ENCODE data around the gene ZMYND19.
A peak's percentile ranks its signal among the peaks of the same experiment; 100 is the strongest.
"Not testable (repeated sequence)": the region's sequence is repeated elsewhere in the genome, so short reads cannot be mapped to it uniquely, and the experiment has no call there.

ZMYND19 gene

GRCh38 chr9:137552022-137552768 lies 38.1 kb downstream of the ZMYND19 start:
- FAIRE-seq = no peak

- no peak for FAIRE-seq
These were observed 38.9 kb downstream of the ZMYND19 start, which contains the start of gene MRPL41 for GRCh38 chr9:137551264-137552021. Gene MRPL41, plus strand, starts transcription at chr9:137551879. Its CDS starts 203 bp downstream, at chr9:137552082.

- FAIRE-seq = not testable (repeated sequence)
These were observed 39.4 kb downstream of the ZMYND19 start for GRCh38 chr9:137550958-137551263.

- FAIRE-seq = peak; percentile 52
These were observed 40.1 kb downstream of the ZMYND19 start, which contains the start of gene PNPLA7 for GRCh38 chr9:137550231-137550621. Gene PNPLA7, minus strand, starts transcription at chr9:137550402. Its CDS starts 205 bp downstream, at chr9:137550197.

- FAIRE-seq = no peak
These were observed 42.4 kb downstream of the ZMYND19 start for GRCh38 chr9:137547687-137548543.

- no peak for FAIRE-seq
These were observed 45.2 kb downstream of the ZMYND19 start for GRCh38 chr9:137545123-137545522.

GRCh38 chr9:137544176-137544760 lies 46.0 kb downstream of the ZMYND19 start:
- FAIRE-seq = no peak

GRCh38 chr9:137543237-137543963 lies 46.9 kb downstream of the ZMYND19 start:
- no peak for FAIRE-seq

GRCh38 chr9:137542486-137542885 lies 47.8 kb downstream of the ZMYND19 start:
- no peak for FAIRE-seq

- FAIRE-seq = no peak
These were observed 49.8 kb downstream of the ZMYND19 start for GRCh38 chr9:137540536-137540935.

GRCh38 chr9:137538058-137538457 lies 52.3 kb downstream of the ZMYND19 start:
- no peak for FAIRE-seq

- not testable (repeated sequence) for FAIRE-seq
These were observed 53.6 kb downstream of the ZMYND19 start for GRCh38 chr9:137536594-137537131.

GRCh38 chr9:137535120-137535428 lies 55.2 kb downstream of the ZMYND19 start:
- FAIRE-seq = no peak

GRCh38 chr9:137534256-137535119 lies 55.8 kb downstream of the ZMYND19 start:
- peak; percentile 82 for FAIRE-seq

- FAIRE-seq = not testable (repeated sequence)
These were observed 57.3 kb downstream of the ZMYND19 start for GRCh38 chr9:137532891-137533468.
